Measurements from ENCODE around the gene SNTG2. TPM values are rescaled to one million over a fixed set of nuclear protein-coding genes. Genes with fewer than 3 reads are reported as not detected.

The SNTG2 gene
- total and polyA plus RNA-seq, 10 of the 15 experiments (the other 5 are each of a cell fraction or from before 2014, with no cell fraction given): not detected

DNA sequence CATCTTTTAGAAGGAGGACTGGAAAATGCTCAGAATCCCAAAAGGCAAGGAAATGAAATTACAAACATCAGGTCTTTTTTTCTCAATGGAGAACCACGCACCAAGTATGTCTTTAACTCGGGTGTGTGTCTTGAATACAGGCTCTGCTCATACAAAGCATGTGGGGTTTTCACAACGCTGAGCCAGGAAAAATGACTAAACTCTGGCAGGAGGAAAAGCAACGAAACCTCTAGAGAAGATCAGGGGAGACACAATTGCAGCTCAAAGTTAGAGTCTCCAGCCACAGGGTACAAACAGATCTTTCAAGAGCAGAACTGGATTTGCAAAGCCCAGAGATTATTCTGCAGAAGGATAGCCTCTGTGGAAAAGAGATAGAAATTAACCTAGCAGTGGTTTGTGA lies 419.8 kb downstream of the SNTG2 start:
- Histone ChIP-seq H3K27ac (ENCODE audit: control insufficient read depth, insufficient read depth) (no peak overlapping the region), H3K4me3 (no peak overlapping the region), H3K4me1 (ENCODE audit: control insufficient read depth, insufficient read depth, low read length) (no peaks in the 10 kb centered on the region), H3K36me3 (ENCODE audit: control insufficient read depth in 2 of 2, insufficient read depth in 2 of 2, low read length in 1 of 2) (no peaks in the 10 kb centered on the region), H3K27me3 (replicated peaks in 1 of 2; ENCODE audit: control insufficient read depth in 2 of 2, insufficient read depth in 2 of 2, low read length in 1 of 2) (no peaks in the 10 kb centered on the region), H2AFZ (ENCODE audit: control insufficient read depth, low read depth, low read length) (no peak overlapping the region), H3K79me2 (ENCODE audit: control insufficient read depth, insufficient read depth, low read length) (no peaks in the 10 kb centered on the region), H3K9ac (ENCODE audit: control insufficient read depth, insufficient read depth, low read length) (no peak overlapping the region), H3K9me3 (replicated peaks; ENCODE audit: control insufficient read depth, insufficient read depth, low read length) (no peaks in the 10 kb centered on the region; the same call in 2 of the 3 replicates), H3K4me2 (ENCODE audit: control insufficient read depth, insufficient read depth) (no peak overlapping the region), H4K20me1 (ENCODE audit: control insufficient read depth, insufficient read depth) (no peaks in the 10 kb centered on the region)
- ChIA-PET RAD21 (ENCODE audit: unreplicated experiment) (no interaction called here), POLR2A (no interaction called here), SMC1A (ENCODE audit: uncharacterized antibody, unreplicated experiment) (no interaction called here), CTCF (no interaction called here)
- TF ChIP-seq CHD4 (IDR thresholded peaks at IDR 0.05) (no peak), ZNF384 (IDR thresholded peaks at IDR 0.05; ENCODE audit: borderline replicate concordance, low read depth, low read length) (no peak), CBX5 (IDR thresholded peaks at IDR 0.05; ENCODE audit: low read depth) (no peak), MXI1 (IDR thresholded peaks at IDR 0.05; ENCODE audit: low read depth, low read length) (no peak), TCF3 (IDR thresholded peaks at IDR 0.05; ENCODE audit: borderline replicate concordance, insufficient read depth, low read depth, low read length) (no peak), TBL1XR1 (IDR thresholded peaks at IDR 0.05; ENCODE audit: low read depth, low read length) (no peak), TCF7 (IDR thresholded peaks at IDR 0.05; ENCODE audit: borderline replicate concordance) (no peak), ETV6 (conservative IDR thresholded peaks at IDR 0.05 in 1 of 2, IDR thresholded peaks at IDR 0.05 in 1 of 2; ENCODE audit: borderline replicate concordance in 1 of 2, low read depth in 1 of 2) (no peak), YBX1 (IDR thresholded peaks at IDR 0.05) (no peak)
- TF ChIP-seq, protein P1, sequence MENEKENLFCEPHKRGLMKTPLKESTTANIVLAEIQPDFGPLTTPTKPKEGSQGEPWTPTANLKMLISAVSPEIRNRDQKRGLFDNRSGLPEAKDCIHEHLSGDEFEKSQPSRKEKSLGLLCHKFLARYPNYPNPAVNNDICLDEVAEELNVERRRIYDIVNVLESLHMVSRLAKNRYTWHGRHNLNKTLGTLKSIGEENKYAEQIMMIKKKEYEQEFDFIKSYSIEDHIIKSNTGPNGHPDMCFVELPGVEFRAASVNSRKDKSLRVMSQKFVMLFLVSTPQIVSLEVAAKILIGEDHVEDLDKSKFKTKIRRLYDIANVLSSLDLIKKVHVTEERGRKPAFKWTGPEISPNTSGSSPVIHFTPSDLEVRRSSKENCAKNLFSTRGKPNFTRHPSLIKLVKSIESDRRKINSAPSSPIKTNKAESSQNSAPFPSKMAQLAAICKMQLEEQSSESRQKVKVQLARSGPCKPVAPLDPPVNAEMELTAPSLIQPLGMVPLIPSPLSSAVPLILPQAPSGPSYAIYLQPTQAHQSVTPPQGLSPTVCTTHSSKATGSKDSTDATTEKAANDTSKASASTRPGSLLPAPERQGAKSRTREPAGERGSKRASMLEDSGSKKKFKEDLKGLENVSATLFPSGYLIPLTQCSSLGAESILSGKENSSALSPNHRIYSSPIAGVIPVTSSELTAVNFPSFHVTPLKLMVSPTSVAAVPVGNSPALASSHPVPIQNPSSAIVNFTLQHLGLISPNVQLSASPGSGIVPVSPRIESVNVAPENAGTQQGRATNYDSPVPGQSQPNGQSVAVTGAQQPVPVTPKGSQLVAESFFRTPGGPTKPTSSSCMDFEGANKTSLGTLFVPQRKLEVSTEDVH (IDR thresholded peaks at IDR 0.05; ENCODE audit: low read depth, partially characterized antibody): no peak
- TF ChIP-seq, protein P2, sequence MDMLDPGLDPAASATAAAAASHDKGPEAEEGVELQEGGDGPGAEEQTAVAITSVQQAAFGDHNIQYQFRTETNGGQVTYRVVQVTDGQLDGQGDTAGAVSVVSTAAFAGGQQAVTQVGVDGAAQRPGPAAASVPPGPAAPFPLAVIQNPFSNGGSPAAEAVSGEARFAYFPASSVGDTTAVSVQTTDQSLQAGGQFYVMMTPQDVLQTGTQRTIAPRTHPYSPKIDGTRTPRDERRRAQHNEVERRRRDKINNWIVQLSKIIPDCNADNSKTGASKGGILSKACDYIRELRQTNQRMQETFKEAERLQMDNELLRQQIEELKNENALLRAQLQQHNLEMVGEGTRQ (IDR thresholded peaks at IDR 0.05; ENCODE audit: borderline replicate concordance, low read depth, low read length): no peak
- in situ Hi-C loops (cut with MboI) (no loop called here), intact Hi-C loops (cut with micrococcal nuclease; ENCODE audit: unreplicated experiment) (no loop called here)
- DNase-seq (ENCODE audit: low read depth, low spot score): no peak
- no peak for ATAC-seq
- no TSS peak for BruUV-seq (replicated peaks)
- WGBS (ENCODE audit: insufficient coverage, insufficient replicate concordance, low lambda C conversion rate, missing lambda C conversion rate): 1% methylated on average over 4 of the region's 4 CpGs
- no peak for FAIRE-seq
